Heart left ventricle (tissue), 16 donors: ENCODE measurements around the gene EMID1. TPM values are rescaled to one million over a fixed set of nuclear protein-coding genes. Genes with fewer than 3 reads are reported as not detected.

ENCODE experiments used
- ATAC-seq, 4 donors: fragments of 200-7000 bp; cut with Tn5 transposase; one replicate each; pipeline ENCODE4 v1.9.1; 2020 to 2022; ENCODE audit warnings: moderate library complexity in 4 of 4, mild to moderate bottlenecking in 3 of 4, moderate number of reproducible peaks in 1 of 4
- DNase-seq, 5 donors: peaks; one replicate each; pipeline ENCODE4 v3.0.0-alpha.2; 2020
- H3K27ac ChIP-seq, 12 donors: fragments of 200-600 bp; sonication (generic) in 4 of 12; one replicate each; pipeline versions ENCODE4 v1.5.0 to v1.8.0; 2016 to 2022; ENCODE audit warnings: mild to moderate bottlenecking in 2 of 12
- H3K27me3 ChIP-seq, 9 donors: fragments of 200-600 bp; sonication (generic) in 2 of 9; one replicate each; pipeline versions ENCODE4 v1.5.1 to v1.8.0; 2016 to 2022; ENCODE audit warnings: mild to moderate bottlenecking in 3 of 9
- H3K36me3 ChIP-seq, 9 donors: fragments of 200-600 bp; sonication (generic) in 2 of 9; one replicate each; pipeline versions ENCODE4 v1.5.0 to v1.8.0; 2018 to 2022; ENCODE audit warnings: mild to moderate bottlenecking in 2 of 9
- H3K4me1 ChIP-seq, 12 donors: fragments of 200-600 bp; sonication (generic) in 4 of 12; one replicate each; pipeline versions ENCODE4 v1.5.0 to v1.8.0; 2016 to 2022; ENCODE audit warnings: mild to moderate bottlenecking in 3 of 12
- H3K4me3 ChIP-seq, 12 donors: fragments of 200-600 bp; sonication (generic) in 4 of 12; one replicate each; pipeline versions ENCODE4 v1.5.0 to v1.8.0; 2017 to 2022; ENCODE audit warnings: mild to moderate bottlenecking in 9 of 12, moderate library complexity in 4 of 12
- H3K9me3 ChIP-seq, 12 donors: fragments of 200-600 bp; sonication (generic) in 4 of 12; one replicate each; pipeline versions ENCODE4 v1.5.0 to v1.8.0; 2016 to 2022; ENCODE audit warnings: mild to moderate bottlenecking in 1 of 12
- POLR2A ChIP-seq, 2 donors: fragments of 450-650 bp; IDR thresholded peaks; one replicate each; pipeline ENCODE4 v1.6.1; 2017; ENCODE audit warnings: antibody characterized with exemption in 2 of 2, mild to moderate bottlenecking in 2 of 2, moderate library complexity in 2 of 2
- WGBS, 4 donors: extraction: QIAGEN DNeasy Blood & Tissue Kit in 2 of 4; methylation state at CpG; one replicate each; pipeline versions ENCODE4 v1.1.5 to v1.1.7; 2013 to 2018; 5-methylcytosine and 5-hydroxymethylcytosine counted together
- intact Hi-C, 10 donors: fragments of 100-400 bp; cut with DNase I; formaldehyde crosslinking; loops; one replicate each; pipeline versions ENCODE4 v1.11.1 to v1.14.2; 2022
- polyA plus RNA-seq, 2 donors: library from polyadenylated mRNA; stranded (reverse); fragments of 200-250 nt; gene quantifications; one replicate each; pipeline ENCODE4 v1.2.3, GENCODE V29; 2013
- total RNA-seq, 9 donors: library from RNA; depleted of rRNA in 2 of 9; stranded (reverse); fragments of >200 nt in 2 of 9; fragmentation: NEBNext Ultra II Directional in 3 of 9; extraction: Animal tissue kit (Norgen Biotek cat#: 25700) in 3 of 9; gene quantifications; one replicate each; pipeline versions ENCODE4 v1.1.0 to v1.2.4, GENCODE V29; 2016 to 2023
- TF ChIP-seq, protein P1 (sequence below), 12 donors: fragments of 200-600 bp; sonication (generic) in 4 of 12; IDR thresholded peaks; one replicate each; pipeline versions ENCODE4 v1.5.0 to v1.8.0; 2018 to 2022; ENCODE audit warnings: antibody characterized with exemption in 12 of 12, mild to moderate bottlenecking in 5 of 12
- donor health status: ischemic (EF 13 %, LVEDD 7.1; RV severe dilation, severe dysfunction).
- donor health status: healthy with polysubstance abuse.
- donor health status: DM: no; HTN: yes; CAD: no.
- donor health status: DM: no; HTN: no; CAD: no.
- donor health status: ischemic (EF 25% LVEDD 6.9; RV normal size, moderate dysfunction).
- donor health status: ischemic (EF 25% LVEDD 5.7; RV mildly dilated, moderate dysfunction).
- donor health status: healthy.
- donor health status: DM: yes; HTN: yes; CAD: no.
- donor health status: ischemic (EF 35%, LVEDD 5.7; RV mildly dilated, moderate dysfunction).
- donor health status: nonischemic (EF 11% LVEDD 7.7; RV severe dilation, severe dysfunction).
- donor health status: DM: yes; HTN: yes; CAD: no.
- donor health status: PGD.
- donor health status: ischemic (EF 29% LVEDD 5.4; RV normal size, mild dysfunction).
- donor health status: nonischemic (EF 23%, LVEDD 6.1; RV moderate dilation, normal function).

EMID1 gene
- total and polyA plus RNA-seq, 11 donors, result 0.16 to 1.5 (median 0.32) TPM; not detected in 2

DNA sequence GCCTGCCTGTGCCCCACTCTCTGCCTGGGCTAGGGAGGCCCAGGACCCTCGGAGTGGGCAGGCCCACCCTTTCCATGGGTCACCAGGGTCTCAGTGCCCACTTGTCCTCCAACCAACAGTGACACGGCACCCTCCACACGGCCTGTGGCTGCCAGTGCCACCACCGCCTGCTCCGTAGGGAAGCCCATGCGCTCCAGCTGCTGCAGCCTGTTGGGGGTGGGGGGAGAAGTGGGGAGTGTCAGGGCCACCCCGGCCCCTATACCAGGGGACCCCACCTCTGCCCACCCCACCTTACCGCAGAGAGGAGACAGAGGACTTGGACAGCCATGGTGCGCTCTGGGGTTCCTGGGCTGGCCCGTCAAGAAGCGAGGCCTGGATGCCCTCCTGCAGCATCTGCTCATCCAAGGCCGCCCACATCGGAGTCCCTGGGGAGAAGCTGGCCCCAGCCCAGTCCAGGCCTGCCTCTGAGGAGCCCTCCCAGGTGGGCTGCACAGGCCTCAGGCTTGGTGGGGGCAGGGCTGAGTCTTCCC lies 54.4 kb downstream of the EMID1 start:
- 91 to 95% (median 94%) methylated on average over 7 to 13 of the region's 13 CpGs for WGBS, 4 donors
- intact Hi-C loops, result no loop called here
- DNase-seq, result peak in 1 of 5 donors; percentile 63
- Histone ChIP-seq H3K4me3 (no peak overlapping the region), H3K36me3 (peaks cover 0 to 34% (median 15%) of the 10 kb centered on the region in 9 donors), H3K27me3 (no peaks in the 10 kb centered on the region), H3K9me3 (no peaks in the 10 kb centered on the region), H3K4me1 (no peaks in the 10 kb centered on the region), H3K27ac (no peak overlapping the region)
- TF ChIP-seq, protein P1, sequence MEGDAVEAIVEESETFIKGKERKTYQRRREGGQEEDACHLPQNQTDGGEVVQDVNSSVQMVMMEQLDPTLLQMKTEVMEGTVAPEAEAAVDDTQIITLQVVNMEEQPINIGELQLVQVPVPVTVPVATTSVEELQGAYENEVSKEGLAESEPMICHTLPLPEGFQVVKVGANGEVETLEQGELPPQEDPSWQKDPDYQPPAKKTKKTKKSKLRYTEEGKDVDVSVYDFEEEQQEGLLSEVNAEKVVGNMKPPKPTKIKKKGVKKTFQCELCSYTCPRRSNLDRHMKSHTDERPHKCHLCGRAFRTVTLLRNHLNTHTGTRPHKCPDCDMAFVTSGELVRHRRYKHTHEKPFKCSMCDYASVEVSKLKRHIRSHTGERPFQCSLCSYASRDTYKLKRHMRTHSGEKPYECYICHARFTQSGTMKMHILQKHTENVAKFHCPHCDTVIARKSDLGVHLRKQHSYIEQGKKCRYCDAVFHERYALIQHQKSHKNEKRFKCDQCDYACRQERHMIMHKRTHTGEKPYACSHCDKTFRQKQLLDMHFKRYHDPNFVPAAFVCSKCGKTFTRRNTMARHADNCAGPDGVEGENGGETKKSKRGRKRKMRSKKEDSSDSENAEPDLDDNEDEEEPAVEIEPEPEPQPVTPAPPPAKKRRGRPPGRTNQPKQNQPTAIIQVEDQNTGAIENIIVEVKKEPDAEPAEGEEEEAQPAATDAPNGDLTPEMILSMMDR (IDR thresholded peaks at IDR 0.05), result no peak
- no peak for TF ChIP-seq POLR2A (IDR thresholded peaks at IDR 0.05)
- ATAC-seq, result peak in 2 of 4 donors; percentile 6 to 11

DNA sequence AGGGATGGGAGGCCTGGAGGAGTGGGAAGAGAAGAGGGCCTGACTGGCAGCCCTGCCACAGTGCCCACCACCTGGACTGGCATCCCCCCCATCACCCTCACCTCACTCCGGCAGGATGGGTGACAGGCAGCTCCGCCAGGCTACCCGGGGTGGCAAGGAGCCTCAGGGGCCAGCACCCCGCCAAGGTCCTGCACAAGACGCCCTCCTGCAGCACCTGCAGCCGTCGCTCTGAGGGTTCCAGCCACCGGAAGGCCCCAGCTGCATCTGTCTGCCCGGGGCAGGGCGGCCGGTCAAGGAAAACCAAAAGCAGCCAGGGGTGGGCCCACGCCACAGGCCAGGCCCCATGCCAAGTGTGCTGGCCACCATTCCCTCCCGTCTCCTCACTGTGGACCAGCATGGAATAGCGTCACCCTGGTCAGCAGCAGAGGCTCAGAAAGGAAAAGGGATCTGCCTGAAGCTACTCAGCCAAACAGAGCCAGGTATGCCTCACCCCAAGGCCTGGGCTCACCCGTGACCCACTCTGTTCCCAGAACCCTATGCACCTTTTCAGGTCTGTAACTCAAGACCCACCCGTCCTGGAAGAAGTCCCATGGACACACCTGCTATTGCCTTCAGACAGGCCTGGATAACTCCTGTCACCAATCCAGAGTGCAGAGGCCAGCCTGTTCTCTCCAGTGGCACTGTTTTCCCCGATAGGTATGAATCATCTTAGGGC lies 55.1 kb downstream of the EMID1 start:
- Histone ChIP-seq H3K27ac (no peak overlapping the region), H3K9me3 (no peaks in the 10 kb centered on the region), H3K36me3 (peaks cover 0 to 41% (median 21%) of the 10 kb centered on the region in 9 donors), H3K4me3 (no peak overlapping the region), H3K4me1 (peaks cover 0 to under 1% (median 0%) of the 10 kb centered on the region in 12 donors), H3K27me3 (no peaks in the 10 kb centered on the region)
- ATAC-seq, result peak in 1 of 4 donors; percentile 3
- intact Hi-C loops, result no loop called here
- 90 to 95% (median 93%) methylated on average over 4 to 17 of the region's 17 CpGs for WGBS, 4 donors
- TF ChIP-seq, protein P1 (IDR thresholded peaks at IDR 0.05), result no peak
- no peak for TF ChIP-seq POLR2A (IDR thresholded peaks at IDR 0.05)
- no peak for DNase-seq

DNA sequence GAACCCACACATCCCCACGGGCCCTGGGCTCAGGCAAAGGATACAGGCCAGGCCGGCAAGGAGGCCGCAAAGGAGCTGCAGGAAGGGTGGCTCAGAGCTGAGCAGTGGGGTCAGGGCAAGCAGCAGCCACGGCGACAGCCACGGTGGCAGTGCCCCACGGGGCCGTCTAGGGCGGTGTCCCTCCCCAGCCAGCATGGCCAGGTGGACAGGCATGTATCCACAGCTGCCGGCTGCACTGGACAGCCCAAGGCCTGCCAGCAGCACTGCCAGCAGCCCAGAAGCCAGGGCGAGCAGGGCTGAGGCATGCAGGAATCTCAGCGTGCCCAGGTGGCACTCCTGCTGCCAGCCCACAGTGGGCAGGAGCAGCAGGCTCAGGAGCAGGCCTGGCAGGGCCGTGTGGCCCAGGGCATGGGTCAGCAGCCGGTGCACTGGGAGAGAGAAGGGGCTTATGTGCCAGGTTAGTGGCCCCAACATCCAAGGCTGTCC lies 58.1 kb downstream of the EMID1 start:
- no peaks in the 10 kb centered on the region for H3K9me3 ChIP-seq
- intact Hi-C loops, result no loop called here
- DNase-seq, result no peak
- 86 to 89% (median 87%) methylated on average over 10 to 14 of the region's 14 CpGs for WGBS, 4 donors
- H3K4me1 ChIP-seq, result peaks cover 0 to 20% (median 12%) of the 10 kb centered on the region in 12 donors
- no peaks in the 10 kb centered on the region for H3K27me3 ChIP-seq
- H3K27ac ChIP-seq, result no peak overlapping the region
- TF ChIP-seq, protein P1 (IDR thresholded peaks at IDR 0.05), result no peak
- no peak for TF ChIP-seq POLR2A (IDR thresholded peaks at IDR 0.05)
- ATAC-seq, result no peak
- peaks cover 0 to 42% (median 21%) of the 10 kb centered on the region in 9 donors for H3K36me3 ChIP-seq
- no peak overlapping the region for H3K4me3 ChIP-seq

DNA sequence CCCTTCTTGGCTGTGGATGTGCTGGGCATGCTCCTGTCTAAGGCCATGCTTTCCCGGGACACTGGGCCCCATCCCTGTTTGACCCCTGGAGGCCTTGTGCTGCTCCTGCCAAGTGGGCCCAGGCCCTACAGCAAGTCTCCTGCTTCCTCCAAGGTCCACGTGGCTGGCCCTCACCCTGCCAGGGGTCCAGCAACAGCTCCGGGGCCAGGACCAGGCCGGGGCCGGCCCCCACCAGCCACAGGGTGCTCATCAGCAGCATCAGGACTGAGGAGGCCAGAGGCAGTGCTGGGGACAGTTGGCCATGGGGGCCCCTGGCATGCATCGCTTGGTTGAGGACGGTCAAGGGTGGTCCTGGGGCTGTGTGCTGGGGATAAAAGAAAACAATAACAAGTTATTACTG lies 59.6 kb downstream of the EMID1 start:
- WGBS, 4 donors, result 92 to 93% (median 92%) methylated on average over 3 to 7 of the region's 7 CpGs
- Histone ChIP-seq H3K27ac (no peak overlapping the region), H3K27me3 (no peaks in the 10 kb centered on the region), H3K9me3 (no peaks in the 10 kb centered on the region), H3K4me1 (peaks cover 0 to 34% (median 24%) of the 10 kb centered on the region in 12 donors), H3K36me3 (peaks cover 0 to 33% (median 23%) of the 10 kb centered on the region in 9 donors), H3K4me3 (no peak overlapping the region)
- intact Hi-C loops, result loop anchor here in 1 of 10 donors (5.0 kb wide), 1 partner anchor 42 kb away; the partner anchor contains the start of gene GAS2L1
- TF ChIP-seq POLR2A (IDR thresholded peaks at IDR 0.05), result no peak
- TF ChIP-seq, protein P1 (IDR thresholded peaks at IDR 0.05), result no peak
- DNase-seq (peak in 1 of 5 donors; percentile 24), ATAC-seq (no peak)
